WTC11 (cell line): ENCODE measurements around the gene SLC1A7. TPM values are rescaled to one million over a fixed set of nuclear protein-coding genes. Genes with fewer than 3 reads are reported as not detected.

Experiments used
- ATAC-seq: fragments of 200-7000 bp; cut with Tn5 transposase; 2 replicates; pipeline ENCODE4 v1.10.0; 2021; ENCODE audit warnings: mild to moderate bottlenecking, moderate library complexity
- CTCF ChIA-PET: fragments of 300-600 bp; sonication (Branson Sonifier 250); formaldehyde crosslinking; loops from one replicate; lab custom pipeline; 2021; ENCODE audit warnings: antibody characterized with exemption; lab: Charles Lee
- POLR2A ChIA-PET: fragments of 350-600 bp; sonication (Branson Sonifier 250); formaldehyde crosslinking; loops from one replicate; lab custom pipeline; 2021; ENCODE audit warnings: antibody characterized with exemption; lab: Charles Lee
- DNase-seq: peaks from one replicate; pipeline ENCODE4 v3.0.0; 2021; ENCODE audit warnings: low spot score
- H3K27ac Mint-ChIP-seq: 2 replicates; pipeline ENCODE4 v1.8.0; 2021; ENCODE audit warnings: mixed read lengths
- H3K27me3 Mint-ChIP-seq: 2 replicates; pipeline ENCODE4 v1.8.0; 2021; ENCODE audit warnings: low read depth, mild to moderate bottlenecking, moderate library complexity, mixed read lengths
- H3K36me3 Mint-ChIP-seq: 2 replicates; pipeline ENCODE4 v1.8.0; 2021; ENCODE audit warnings: mixed read lengths
- H3K4me1 Mint-ChIP-seq: 2 replicates; pipeline ENCODE4 v1.8.0; 2022; ENCODE audit warnings: mixed read lengths
- H3K4me3 Mint-ChIP-seq: 2 replicates; pipeline ENCODE4 v1.8.0; 2021; ENCODE audit warnings: mild to moderate bottlenecking, moderate library complexity, mixed read lengths
- H3K9me3 Mint-ChIP-seq: 2 replicates; pipeline ENCODE4 v1.8.0; 2021; ENCODE audit warnings: mixed read lengths
- AFF4 ChIP-seq: sonication (generic); formaldehyde crosslinking; IDR thresholded peaks from 2 replicates; pipeline ENCODE4 v1.8.1; 2023; ENCODE audit warnings: mild to moderate bottlenecking, missing genetic modification reagents, borderline replicate concordance
- E2F4 ChIP-seq: sonication (generic); formaldehyde crosslinking; IDR thresholded peaks from 2 replicates; pipeline ENCODE4 v1.8.1; 2022; ENCODE audit warnings: low read depth, mild to moderate bottlenecking, moderate library complexity, missing genetic modification reagents, borderline replicate concordance
- ETV6 ChIP-seq: sonication (generic); formaldehyde crosslinking; IDR thresholded peaks from 2 replicates; pipeline ENCODE4 v1.8.1; 2022; ENCODE audit warnings: mild to moderate bottlenecking, missing genetic modification reagents
- GABPB1 ChIP-seq: sonication (generic); formaldehyde crosslinking; IDR thresholded peaks from 2 replicates; pipeline ENCODE4 v1.8.1; 2023; ENCODE audit warnings: mild to moderate bottlenecking, missing genetic modification reagents
- GRHL2 ChIP-seq: fragments of 250-450 bp; sonication (Bioruptor Pico); IDR thresholded peaks from 2 replicates; pipeline ENCODE4 v1.8.0; 2022; ENCODE audit warnings: mild to moderate bottlenecking, moderate library complexity; ENCODE audit not compliant: insufficient replicate concordance, severe bottlenecking
- IRF2 ChIP-seq: sonication (generic); formaldehyde crosslinking; IDR thresholded peaks from 2 replicates; pipeline ENCODE4 v1.8.0; 2022; ENCODE audit warnings: low read depth, missing genetic modification reagents, borderline replicate concordance
- NR2C2 ChIP-seq: sonication (generic); formaldehyde crosslinking; IDR thresholded peaks from 2 replicates; pipeline ENCODE4 v1.8.0; 2022; ENCODE audit warnings: mild to moderate bottlenecking, missing genetic modification reagents
- NR3C1 ChIP-seq: sonication (generic); formaldehyde crosslinking; conservative IDR thresholded peaks from 2 replicates; pipeline ENCODE4 v1.8.1; 2023; ENCODE audit warnings: low read depth, mild to moderate bottlenecking, missing genetic modification reagents
- PRDM15 ChIP-seq: sonication (generic); formaldehyde crosslinking; IDR thresholded peaks from 2 replicates; pipeline ENCODE4 v1.8.0; 2022; ENCODE audit warnings: missing genetic modification reagents
- PREB ChIP-seq: sonication (generic); formaldehyde crosslinking; IDR thresholded peaks from 2 replicates; pipeline ENCODE4 v1.8.1; 2022; ENCODE audit warnings: mild to moderate bottlenecking, missing genetic modification reagents, moderate library complexity, borderline replicate concordance
- USF1 ChIP-seq: sonication (generic); formaldehyde crosslinking; IDR thresholded peaks from 2 replicates; pipeline ENCODE4 v1.8.0; 2022; ENCODE audit warnings: mild to moderate bottlenecking, missing genetic modification reagents
- USF2 ChIP-seq: sonication (generic); formaldehyde crosslinking; IDR thresholded peaks from 2 replicates; pipeline ENCODE4 v1.8.1; 2023; ENCODE audit warnings: mild to moderate bottlenecking, missing genetic modification reagents, moderate library complexity
- ZBTB43 ChIP-seq: sonication (generic); formaldehyde crosslinking; IDR thresholded peaks from 2 replicates; pipeline ENCODE4 v1.8.1; 2023; ENCODE audit warnings: mild to moderate bottlenecking, missing genetic modification reagents
- ZMAT4 ChIP-seq: fragments of 250-450 bp; sonication (Bioruptor Pico); IDR thresholded peaks from 2 replicates; pipeline ENCODE4 v1.9.0; 2021; ENCODE audit warnings: mild to moderate bottlenecking
- ZNF396 ChIP-seq: fragments of 250-450 bp; sonication (Bioruptor Pico); IDR thresholded peaks from 2 replicates; pipeline ENCODE4 v1.8.0; 2021; ENCODE audit warnings: mild to moderate bottlenecking, moderate library complexity, borderline replicate concordance
- ZNF425 ChIP-seq: fragments of 250-450 bp; sonication (Bioruptor Pico); conservative IDR thresholded peaks from 2 replicates; pipeline ENCODE4 v1.9.0; 2021; ENCODE audit warnings: mild to moderate bottlenecking
- total RNA-seq: library from RNA; stranded (reverse); gene quantifications from 3 replicates; pipeline ENCODE4 v1.2.3, GENCODE V29; 2021

The SLC1A7 gene
- total RNA-seq, 1 experiment from 2014 or later, result not detected

- Mint-ChIP-seq H3K27me3 (no peaks in the 10 kb centered on the region; the same call in 1 of the 2 replicates), H3K4me3 (no peak overlapping the region), H3K4me1 (peaks cover 13% of the 10 kb centered on the region), H3K36me3 (no peaks in the 10 kb centered on the region)
- no peak for DNase-seq
- CTCF ChIA-PET, result interaction anchor here (0.8 to 1.1 kb wide), 3 partner anchors 10 to 104 kb away, joined by 3 read pairs; no protein-coding TSS in a partner anchor
- TF ChIP-seq E2F4 (CRISPR knock-in tag), result no peak
- no peak for TF ChIP-seq IRF2 (CRISPR knock-in tag)
- no peak for TF ChIP-seq NR3C1
- TF ChIP-seq NR2C2, result no peak
- no peak for TF ChIP-seq ZBTB43 (CRISPR knock-in tag)
- TF ChIP-seq USF2 (CRISPR knock-in tag), result no peak
- no peak for TF ChIP-seq PREB (CRISPR knock-in tag)
- no peak for TF ChIP-seq GABPB1 (CRISPR knock-in tag)
- TF ChIP-seq ZNF396 (CRISPR knock-in tag), result no peak
- no peak for TF ChIP-seq USF1
- no peak for TF ChIP-seq PRDM15 (CRISPR knock-in tag)
- no peak for TF ChIP-seq ZMAT4
- TF ChIP-seq ETV6 (CRISPR knock-in tag), result no peak
- TF ChIP-seq, all 79 proteins: peak for 0
- POLR2A ChIA-PET, result no interaction called here
- H3K27ac Mint-ChIP-seq, result no peak overlapping the region
- H3K9me3 Mint-ChIP-seq, result no peaks in the 10 kb centered on the region
- ATAC-seq, result peak; percentile 42; the same call in 1 of the 2 replicates
These were observed 60.9 kb downstream of the SLC1A7 start for GRCh38 chr1:53081384-53082066.

- no peak overlapping the region for H3K4me3 Mint-ChIP-seq
- H3K27me3 Mint-ChIP-seq, result no peaks in the 10 kb centered on the region; the same call in 1 of the 2 replicates
- CTCF ChIA-PET, result interaction anchor here (0.6 to 1.1 kb wide), 3 partner anchors 40 to 154 kb away, joined by 3 to 4 read pairs (median 3); partner anchors contain the start of gene SCP2
- TF ChIP-seq GRHL2 (CRISPR knock-in tag) (no peak), ZNF425 (no peak), AFF4 (CRISPR knock-in tag) (no peak)
These were observed 61.7 kb downstream of the SLC1A7 start for GRCh38 chr1:53080769-53081168.

More at GRCh38 chr1:53080769-53081168, 61.7 kb downstream of the SLC1A7 start:
- ATAC-seq (no peak), DNase-seq (no peak)
- H3K9me3 Mint-ChIP-seq, result no peaks in the 10 kb centered on the region
- H3K36me3 Mint-ChIP-seq, result no peaks in the 10 kb centered on the region
- no peak overlapping the region for H3K27ac Mint-ChIP-seq
- H3K4me1 Mint-ChIP-seq, result peaks cover 13% of the 10 kb centered on the region
- POLR2A ChIA-PET, result no interaction called here
